H1 (cell line): ENCODE data around the gene MYO1G. TPM values are rescaled to one million over a fixed set of nuclear protein-coding genes. Genes with fewer than 3 reads are reported as not detected.

Experiments used
- CTCF ChIA-PET: fragments of 300-600 bp; sonication (Branson Sonifier 250); formaldehyde crosslinking; loops from one replicate; lab custom pipeline; 2021; ENCODE audit not compliant: partially characterized antibody; lab: Charles Lee
- POLR2A ChIA-PET: fragments of 300-600 bp; sonication (Branson Sonifier 250); formaldehyde crosslinking; loops from one replicate; lab custom pipeline; 2021; ENCODE audit warnings: inconsistent platforms; ENCODE audit not compliant: partially characterized antibody; lab: Charles Lee
- DNase-seq, 2 experiments: peaks; one replicate each; pipeline versions ENCODE4 v3.0.0 to v3.0.0-alpha.2; 2010 to 2022; ENCODE audit warnings: low spot score in 2 of 2, low read depth in 1 of 2, mixed read lengths in 1 of 2
- FAIRE-seq: peaks from 2 replicates; lab custom pipeline; 2011; peaks lifted over from hg19 to GRCh38; lab: Jason Lieb, UNC
- H2AFZ ChIP-seq: 2 replicates; pipeline ENCODE4 v1.8.1; 2012; ENCODE audit warnings: low read length, inconsistent platforms
- H2AK5ac ChIP-seq: 2 replicates; pipeline ENCODE4 v1.6.1; 2013; ENCODE audit warnings: low read depth, low read length
- H2BK120ac ChIP-seq: replicated peaks from 2 replicates; pipeline ENCODE3; 2013; ENCODE audit warnings: low read depth, low read length, inconsistent platforms
- H2BK12ac ChIP-seq: 2 replicates; pipeline ENCODE4 v1.6.1; 2013; ENCODE audit warnings: low read depth, low read length
- H2BK15ac ChIP-seq: 2 replicates; pipeline ENCODE4 v1.6.1; 2013; ENCODE audit warnings: low read length
- H2BK20ac ChIP-seq: 2 replicates; pipeline ENCODE4 v1.6.1; 2013; ENCODE audit warnings: low read length
- H2BK5ac ChIP-seq: 2 replicates; pipeline ENCODE4 v1.6.1; 2013; ENCODE audit warnings: low read depth, low read length
- H3K14ac ChIP-seq: 2 replicates; pipeline ENCODE4 v1.6.1; 2013; ENCODE audit warnings: inconsistent platforms; ENCODE audit not compliant: insufficient read length
- H3K18ac ChIP-seq: 2 replicates; pipeline ENCODE4 v1.6.1; 2013; ENCODE audit warnings: low read length; ENCODE audit errors: extremely low read depth
- H3K23ac ChIP-seq: 2 replicates; pipeline ENCODE4 v1.6.1; 2013; ENCODE audit warnings: inconsistent platforms; ENCODE audit not compliant: insufficient read length
- H3K23me2 ChIP-seq: 2 replicates; pipeline ENCODE4 v1.6.1; 2013; ENCODE audit warnings: low read depth, low read length
- H3K27ac ChIP-seq: 2 replicates; pipeline ENCODE4 v1.6.1; 2011; ENCODE audit warnings: low read depth, low read length, inconsistent platforms
- H3K27me3 ChIP-seq, 4 experiments: replicated peaks in 1 of 4; 1 replicate in 1 of 4; 2 replicates in 3 of 4; pipeline versions ENCODE4 v1.6.1 to v1.8.1; 2011 to 2013; ENCODE audit warnings: low read length in 3 of 4, mild to moderate bottlenecking in 3 of 4, inconsistent platforms in 2 of 4, mixed read lengths in 2 of 4, moderate library complexity in 1 of 4; ENCODE audit not compliant: control insufficient read depth in 3 of 4, insufficient read depth in 3 of 4; ENCODE audit errors: extremely low read depth in 1 of 4
- H3K36me3 ChIP-seq, 4 experiments: 2 replicates each; pipeline versions ENCODE4 v1.6.1 to v1.8.1; 2011 to 2013; ENCODE audit warnings: mild to moderate bottlenecking in 4 of 4, low read length in 3 of 4, moderate library complexity in 2 of 4, control low read depth in 1 of 4, inconsistent platforms in 1 of 4; ENCODE audit not compliant: insufficient read depth in 4 of 4, control insufficient read depth in 2 of 4
- H3K4ac ChIP-seq: replicated peaks from 2 replicates; pipeline ENCODE3; 2013; ENCODE audit warnings: low read length, low read depth, mixed read lengths, inconsistent platforms; ENCODE audit not compliant: insufficient read length
- H3K4me1 ChIP-seq, 4 experiments: replicated peaks in 1 of 4; 1 replicate in 1 of 4; 2 replicates in 3 of 4; pipeline versions ENCODE4 v1.6.1 to v1.8.1; 2011 to 2013; ENCODE audit warnings: low read length in 3 of 4, inconsistent platforms in 2 of 4, mixed read lengths in 1 of 4; ENCODE audit not compliant: insufficient read depth in 4 of 4, control insufficient read depth in 3 of 4
- H3K4me2 ChIP-seq, 2 experiments: 2 replicates each; pipeline versions ENCODE4 v1.6.1 to v1.8.1; 2011 to 2013; ENCODE audit warnings: low read depth in 2 of 2, low read length in 2 of 2, control low read depth in 1 of 2, inconsistent platforms in 1 of 2, mild to moderate bottlenecking in 1 of 2; ENCODE audit not compliant: insufficient read depth in 1 of 2
- H3K4me3 ChIP-seq, 4 experiments: fragments of 200-600, 300-600 bp in 1 of 4; sonication (generic), shearing (Covaris generic), sonication (Bioruptor Twin) in 1 of 4; 2 replicates each; pipeline versions ENCODE4 v1.5.1 to v1.8.1; 2011 to 2016; ENCODE audit warnings: low read length in 4 of 4, low read depth in 3 of 4, control low read depth in 2 of 4, inconsistent platforms in 2 of 4, mild to moderate bottlenecking in 2 of 4, mixed read lengths in 1 of 4, moderate library complexity in 1 of 4; ENCODE audit not compliant: insufficient read depth in 2 of 4; ENCODE audit errors: extremely low read depth in 1 of 4
- H3K56ac ChIP-seq: replicated peaks from 2 replicates; pipeline ENCODE3; 2013; ENCODE audit warnings: low read depth, mild to moderate bottlenecking, mixed read lengths, low read length, inconsistent platforms; ENCODE audit not compliant: insufficient read length
- H3K79me1 ChIP-seq: 2 replicates; pipeline ENCODE4 v1.6.1; 2013; ENCODE audit warnings: low read depth, low read length, control low read depth
- H3K79me2 ChIP-seq, 2 experiments: 2 replicates each; pipeline versions ENCODE4 v1.6.1 to v1.8.1; 2012 to 2013; ENCODE audit warnings: low read length in 2 of 2, mild to moderate bottlenecking in 2 of 2, inconsistent platforms in 1 of 2; ENCODE audit not compliant: insufficient read depth in 2 of 2, control insufficient read depth in 1 of 2
- H3K9ac ChIP-seq, 4 experiments: replicated peaks in 1 of 4; 1 replicate in 1 of 4; 2 replicates in 3 of 4; pipeline versions ENCODE4 v1.6.1 to v1.8.1; 2011 to 2013; ENCODE audit warnings: low read depth in 3 of 4, low read length in 3 of 4, control low read depth in 2 of 4, mild to moderate bottlenecking in 2 of 4, moderate library complexity in 2 of 4, inconsistent platforms in 1 of 4; ENCODE audit errors: extremely low read depth in 1 of 4
- H3K9me3 ChIP-seq, 2 experiments: 2 replicates each; pipeline versions ENCODE4 v1.6.1 to v1.8.1; 2012 to 2013; ENCODE audit warnings: mild to moderate bottlenecking in 2 of 2, moderate library complexity in 2 of 2, control low read depth in 1 of 2, inconsistent platforms in 1 of 2, low read depth in 1 of 2, low read length in 1 of 2, mixed read lengths in 1 of 2; ENCODE audit not compliant: insufficient read depth in 2 of 2
- H4K20me1 ChIP-seq, 2 experiments: replicated peaks in 1 of 2; 2 replicates each; pipeline versions ENCODE3 to v1.8.1; 2011 to 2013; ENCODE audit warnings: inconsistent platforms in 2 of 2, low read length in 2 of 2, mild to moderate bottlenecking in 1 of 2; ENCODE audit not compliant: insufficient read depth in 2 of 2, control insufficient read depth in 1 of 2
- H4K5ac ChIP-seq: 2 replicates; pipeline ENCODE4 v1.6.1; 2013; ENCODE audit warnings: low read length, low read depth, mixed read lengths, inconsistent platforms; ENCODE audit not compliant: insufficient read length
- H4K8ac ChIP-seq: 2 replicates; pipeline ENCODE4 v1.8.0; 2013; ENCODE audit warnings: mild to moderate bottlenecking, moderate library complexity, low read length, inconsistent platforms; ENCODE audit not compliant: insufficient read depth; ENCODE audit errors: extremely low read depth
- H4K91ac ChIP-seq: replicated peaks from 2 replicates; pipeline ENCODE3; 2013; ENCODE audit warnings: low read length, mixed read lengths, inconsistent platforms; ENCODE audit not compliant: insufficient read length
- CEBPB ChIP-seq: IDR thresholded peaks from 2 replicates; pipeline ENCODE4 v1.6.1; 2012; ENCODE audit warnings: low read depth, low read length
- CREB1 ChIP-seq: IDR thresholded peaks from 2 replicates; pipeline ENCODE4 v1.6.1; 2012; ENCODE audit warnings: inconsistent platforms
- E2F6 ChIP-seq: IDR thresholded peaks from 2 replicates; pipeline ENCODE4 v1.6.1; 2012; ENCODE audit warnings: inconsistent platforms
- HDAC6 ChIP-seq: IDR thresholded peaks from one replicate; pipeline ENCODE4 v1.7.1; 2012; ENCODE audit warnings: low read depth, mild to moderate bottlenecking, inconsistent platforms, low read length, moderate library complexity
- NANOG ChIP-seq: IDR thresholded peaks from 2 replicates; pipeline ENCODE4 v1.6.1; 2011; ENCODE audit warnings: low read length, low read depth, mild to moderate bottlenecking, inconsistent platforms; ENCODE audit not compliant: insufficient read depth, poor library complexity, severe bottlenecking
- SP1 ChIP-seq: IDR thresholded peaks from 2 replicates; pipeline ENCODE4 v1.6.1; 2011; ENCODE audit warnings: low read depth, low read length
- TEAD4 ChIP-seq: IDR thresholded peaks from 2 replicates; pipeline ENCODE4 v1.6.1; 2012; ENCODE audit warnings: low read depth, low read length, inconsistent platforms, mixed read lengths
- WGBS, 2 experiments: shearing (Covaris generic) in 1 of 2; methylation state at CpG; one replicate each; pipeline versions ENCODE4 v1.1.6 to v1.1.7; 2013 to 2015; ENCODE audit warnings: low lambda C conversion rate in 2 of 2, mixed read lengths in 2 of 2, inconsistent platforms in 1 of 2, low coverage in 1 of 2, missing lambda C conversion rate in 1 of 2; ENCODE audit not compliant: insufficient replicate concordance in 2 of 2, insufficient coverage in 1 of 2, insufficient read length in 1 of 2; ENCODE audit errors: extremely low coverage in 1 of 2, missing lambda C conversion rate in 1 of 2; 5-methylcytosine and 5-hydroxymethylcytosine counted together
- polyA plus RNA-seq, 7 experiments: library from polyadenylated mRNA; depleted of rRNA in 3 of 7; stranded (reverse) in 5 of 7; unstranded in 2 of 7; fragments of >200 nt in 5 of 7; fragments of 200-250 nt in 2 of 7; gene quantifications; 1 replicate in 5 of 7; 2 replicates in 1 of 7; 4 replicates in 1 of 7; pipeline versions ENCODE4 v1.2.1 to v1.2.3, GENCODE V29; 2011 to 2013; ENCODE audit warnings: missing spikeins in 2 of 7, mixed read lengths in 2 of 7
- total RNA-seq: library from RNA; stranded (reverse); fragmentation: NEBNext Ultra II Directional; extraction: Animal tissue kit (Norgen Biotek cat#: 25700); gene quantifications from 2 replicates; pipeline ENCODE4 v1.2.1, GENCODE V29; 2021

Gene MYO1G
- total and polyA plus RNA-seq, 2 of the 8 experiments (the other 6 are each of a cell fraction or from before 2014, with no cell fraction given): 0.08 to 0.19 TPM

- Histone ChIP-seq H3K27ac (no peak overlapping the region), H2BK15ac (no peak overlapping the region), H3K18ac (no peak overlapping the region), H2BK120ac (no peak overlapping the region), H2BK12ac (no peak overlapping the region), H3K4me2 (no peak overlapping the region), H3K9ac (no peak overlapping the region), H3K27me3 (no peaks in the 10 kb centered on the region), H3K4me1 (no peaks in the 10 kb centered on the region), H3K56ac (no peak overlapping the region), H2AFZ (no peak overlapping the region), H3K79me2 (peaks cover 0 to 13% of the 10 kb centered on the region in 2 experiments; a peak in 1 of 4 replicates), H2BK5ac (no peak overlapping the region), H3K36me3 (no peaks in the 10 kb centered on the region), H3K4me3 (no peak overlapping the region), H3K9me3 (no peaks in the 10 kb centered on the region), H2BK20ac (no peak overlapping the region), H3K23me2 (no peaks in the 10 kb centered on the region), H3K14ac (no peak overlapping the region), H4K8ac (no peak overlapping the region), H4K91ac (no peak overlapping the region), H3K23ac (no peak overlapping the region), H3K4ac (no peak overlapping the region), H4K20me1 (peaks cover 0 to 9% of the 10 kb centered on the region in 2 experiments), H3K79me1 (no peaks in the 10 kb centered on the region; the same call in 1 of the 2 replicates), H2AK5ac (no peak overlapping the region), H4K5ac (no peak overlapping the region)
- TF ChIP-seq HDAC6: no peak
- no peak for TF ChIP-seq E2F6
- TF ChIP-seq TEAD4: no peak
- no peak for TF ChIP-seq CREB1
- TF ChIP-seq CEBPB: no peak
- no peak for TF ChIP-seq NANOG
- TF ChIP-seq SP1: no peak
- WGBS, 2 experiments: 84% methylated on average over 16 of the region's 17 CpGs; no CpG with 5 or more reads in 1 of the 2 experiments
- no peak for FAIRE-seq
- DNase-seq: no peak
- ChIA-PET CTCF (interaction anchor here (0.6 kb wide), 1 partner anchor 40 kb away, joined by 5 read pairs; no protein-coding TSS in a partner anchor), POLR2A (interaction anchor here (0.6 to 1.5 kb wide), 3 partner anchors 8 to 28 kb away, joined by 3 to 4 read pairs (median 3); partner anchors contain the start of gene CCM2)
Measured at GRCh38 chr7:45028138-45028919, 49.5 kb upstream of the MYO1G start.
